ENCODE data around the gene PSORS1C1.

- TF ChIP-seq CTCF (conservative IDR thresholded peaks at IDR 0.05 in 1 of 2, IDR thresholded peaks at IDR 0.05 in 1 of 2; ENCODE audit: low read depth in 1 of 2, low read length in 2 of 2) = no peak
- no peak for TF ChIP-seq EZH2 (IDR thresholded peaks at IDR 0.05; ENCODE audit: low read length, missing control alignments)
Measured at GRCh38 chr6:31170987-31171671, 56.5 kb downstream of the PSORS1C1 start.
